ENCODE results near the gene XAGE1B. TPM values are rescaled to one million over a fixed set of nuclear protein-coding genes. Genes with fewer than 3 reads are reported as not detected.

XAGE1B gene
- total and polyA plus RNA-seq, 12 donors = not detected

Other genes with a start within 250 kb of the XAGE1B start
- not detected for gene XAGE2, start 148.0 kb downstream of the XAGE1B start, total RNA-seq
- gene XAGE2, start 148.0 kb downstream of the XAGE1B start, polyA plus RNA-seq = not detected
- not detected for gene XAGE1A, start 21.3 kb downstream of the XAGE1B start, total RNA-seq
- gene XAGE1A, start 21.3 kb downstream of the XAGE1B start, polyA plus RNA-seq = not detected
- gene SSX7, start 137.8 kb upstream of the XAGE1B start, total RNA-seq = not detected
- gene SSX7, start 137.8 kb upstream of the XAGE1B start, polyA plus RNA-seq = not detected
- not detected for gene SSX2, start 190.1 kb upstream of the XAGE1B start, total RNA-seq
- gene SSX2, start 190.1 kb upstream of the XAGE1B start, polyA plus RNA-seq = not detected
- gene SSX2B, start 234.2 kb upstream of the XAGE1B start, total RNA-seq = not detected
- not detected for gene SSX2B, start 234.2 kb upstream of the XAGE1B start, polyA plus RNA-seq

Data from heart right ventricle (tissue), 12 donors.